Measurements from ENCODE around the gene METTL24. TPM values are rescaled to one million over a fixed set of nuclear protein-coding genes. Genes with fewer than 3 reads are reported as not detected.

Gene METTL24
- total RNA-seq, 1 experiment from 2014 or later = 0.61 TPM

DNA sequence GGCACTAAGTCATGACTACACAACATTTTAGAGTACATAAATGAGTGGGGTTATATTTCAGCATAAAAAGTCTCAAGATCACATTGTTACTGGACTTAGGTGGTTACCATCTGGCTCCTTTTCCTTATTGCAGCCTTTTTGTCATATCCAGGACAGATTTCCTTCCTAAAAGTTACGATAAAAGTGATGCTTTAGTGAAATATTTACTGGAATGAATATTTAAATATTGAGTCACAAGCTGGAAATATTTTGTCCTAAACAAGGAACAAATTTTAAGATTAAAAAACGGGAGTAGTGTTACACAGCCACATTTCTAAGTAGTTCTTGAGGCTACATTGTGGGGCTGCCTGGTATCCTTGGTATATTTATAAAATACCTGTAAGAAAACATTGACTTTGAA lies 125.7 kb downstream of the METTL24 start:
- H3K4me2 ChIP-seq (ENCODE audit: insufficient read depth, insufficient read length, low read length) = no peak overlapping the region
- H2BK20ac ChIP-seq (ENCODE audit: low read depth, low read length, poor library complexity, severe bottlenecking) = no peak overlapping the region
- TF ChIP-seq, protein P1, sequence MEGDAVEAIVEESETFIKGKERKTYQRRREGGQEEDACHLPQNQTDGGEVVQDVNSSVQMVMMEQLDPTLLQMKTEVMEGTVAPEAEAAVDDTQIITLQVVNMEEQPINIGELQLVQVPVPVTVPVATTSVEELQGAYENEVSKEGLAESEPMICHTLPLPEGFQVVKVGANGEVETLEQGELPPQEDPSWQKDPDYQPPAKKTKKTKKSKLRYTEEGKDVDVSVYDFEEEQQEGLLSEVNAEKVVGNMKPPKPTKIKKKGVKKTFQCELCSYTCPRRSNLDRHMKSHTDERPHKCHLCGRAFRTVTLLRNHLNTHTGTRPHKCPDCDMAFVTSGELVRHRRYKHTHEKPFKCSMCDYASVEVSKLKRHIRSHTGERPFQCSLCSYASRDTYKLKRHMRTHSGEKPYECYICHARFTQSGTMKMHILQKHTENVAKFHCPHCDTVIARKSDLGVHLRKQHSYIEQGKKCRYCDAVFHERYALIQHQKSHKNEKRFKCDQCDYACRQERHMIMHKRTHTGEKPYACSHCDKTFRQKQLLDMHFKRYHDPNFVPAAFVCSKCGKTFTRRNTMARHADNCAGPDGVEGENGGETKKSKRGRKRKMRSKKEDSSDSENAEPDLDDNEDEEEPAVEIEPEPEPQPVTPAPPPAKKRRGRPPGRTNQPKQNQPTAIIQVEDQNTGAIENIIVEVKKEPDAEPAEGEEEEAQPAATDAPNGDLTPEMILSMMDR (conservative IDR thresholded peaks at IDR 0.05) = no peak
- H3K4me1 Mint-ChIP-seq = no peaks in the 10 kb centered on the region
- H3K9me3 Mint-ChIP-seq = no peaks in the 10 kb centered on the region
- H3K79me2 ChIP-seq (ENCODE audit: insufficient read depth, low read length) = no peaks in the 10 kb centered on the region
- peaks cover 1 to 14% (median 13%) of the 10 kb centered on the region in 3 experiments; a peak in 5 of 7 replicates for H3K36me3 Mint-ChIP-seq (ENCODE audit: insufficient read depth in 1 of 3, low read depth in 3 of 3)
- no peak overlapping the region for H3T11ph ChIP-seq (ENCODE audit: low read length)
- no peak overlapping the region for H4K5ac ChIP-seq (ENCODE audit: insufficient read length, low read depth, low read length)
- no peak overlapping the region for H3K56ac ChIP-seq (ENCODE audit: insufficient read length, low read depth, low read length)
- H2BK15ac ChIP-seq (ENCODE audit: low read depth, low read length) = no peak overlapping the region
- no peak overlapping the region for H2BK5ac ChIP-seq (ENCODE audit: insufficient read length, low read length)
- no peak overlapping the region for H3K27ac Mint-ChIP-seq
- H3K4me1 ChIP-seq (ENCODE audit: insufficient read depth, low read length) = no peaks in the 10 kb centered on the region
- no peaks in the 10 kb centered on the region for H4K20me1 ChIP-seq (ENCODE audit: control insufficient read depth, insufficient read depth, insufficient read length)
- no peak overlapping the region for H4K91ac ChIP-seq (ENCODE audit: insufficient read length, low read depth, low read length)
- H3K27me3 ChIP-seq (ENCODE audit: insufficient read depth, low read length) = no peaks in the 10 kb centered on the region
- H3K9me3 ChIP-seq (ENCODE audit: control insufficient read depth, low read depth, low read length) = no peaks in the 10 kb centered on the region
- H3K14ac ChIP-seq (ENCODE audit: insufficient read depth, low read length) = no peak overlapping the region
- no peak overlapping the region for H2AFZ ChIP-seq (ENCODE audit: low read length)
- WGBS (ENCODE audit: extremely low coverage, insufficient read length, low lambda C conversion rate) = no CpG with 5 or more reads among the region's 2 CpGs
- no peak overlapping the region for H3K27ac ChIP-seq (ENCODE audit: insufficient read length, low read depth, low read length)
- H3K9ac ChIP-seq (ENCODE audit: extremely low read depth, insufficient read length, low read length) = no peak overlapping the region
- no peak overlapping the region for H3K18ac ChIP-seq (ENCODE audit: insufficient read length, low read depth, low read length)
- H2BK120ac ChIP-seq (ENCODE audit: low read depth, low read length, poor library complexity, severe bottlenecking) = no peak overlapping the region
- no peaks in the 10 kb centered on the region for H3K27me3 Mint-ChIP-seq (ENCODE audit: low read depth)
- no peaks in the 10 kb centered on the region for H3K23me2 ChIP-seq (ENCODE audit: insufficient read length, low read depth, low read length, poor library complexity, severe bottlenecking)
- H3K4me3 Mint-ChIP-seq = no peak overlapping the region
- H3K4ac ChIP-seq (ENCODE audit: low read depth, low read length) = no peak overlapping the region
- H3K79me1 ChIP-seq (ENCODE audit: insufficient read depth, low read depth, low read length, poor library complexity, severe bottlenecking) = no peaks in the 10 kb centered on the region
- H2AK5ac ChIP-seq (ENCODE audit: insufficient read length, low read length) = no peak overlapping the region
- H4K8ac ChIP-seq (replicated peaks; ENCODE audit: insufficient read length, low read depth, low read length) = no peak overlapping the region
- H2BK12ac ChIP-seq (ENCODE audit: insufficient read length, low read depth, low read length) = no peak overlapping the region
- DNase-seq = no peak
- H3K23ac ChIP-seq (ENCODE audit: insufficient read length, low read depth, low read length) = no peak overlapping the region

All from H9 (cell line).